Ovary (tissue), 9 donors: ENCODE data around the gene SPPL3. TPM values are rescaled to one million over a fixed set of nuclear protein-coding genes. Genes with fewer than 3 reads are reported as not detected.

Source experiments
- DNase-seq, 5 donors: peaks; one replicate each; pipeline ENCODE4 v3.0.0-alpha.2; 2019 to 2020
- H3K27ac ChIP-seq, 2 donors: fragments of 200-600 bp; one replicate each; pipeline versions ENCODE4 v1.5.1 to v1.8.0; 2019 to 2022
- H3K27me3 ChIP-seq: fragments of 200-600 bp; one replicate; pipeline ENCODE4 v1.8.0; 2022
- H3K36me3 ChIP-seq: fragments of 200-600 bp; sonication (generic); one replicate; pipeline ENCODE4 v1.5.1; 2019
- H3K4me1 ChIP-seq: one replicate; pipeline ENCODE4 v1.8.1; 2013; ENCODE audit warnings: mild to moderate bottlenecking, moderate library complexity; ENCODE audit not compliant: insufficient read depth
- H3K4me3 ChIP-seq: fragments of 200-600 bp; sonication (generic); one replicate; pipeline ENCODE4 v1.5.1; 2017
- H3K9me3 ChIP-seq, 2 donors: fragments of 200-600 bp in 1 of 2; sonication (generic) in 1 of 2; one replicate each; pipeline versions ENCODE4 v1.5.1 to v1.8.1; 2013 to 2019; ENCODE audit warnings: mild to moderate bottlenecking in 1 of 2, moderate library complexity in 1 of 2
- CTCF ChIP-seq, 3 donors: fragments of 450-650 bp in 2 of 3; fragments of 200-600 bp in 1 of 3; IDR thresholded peaks; one replicate each; pipeline versions ENCODE4 v1.5.1 to v1.8.0; 2016 to 2022; ENCODE audit warnings: antibody characterized with exemption in 3 of 3, mild to moderate bottlenecking in 1 of 3
- EP300 ChIP-seq: sonication (generic); formaldehyde crosslinking; IDR thresholded peaks from one replicate; pipeline ENCODE4 v1.6.1; 2017; ENCODE audit warnings: antibody characterized with exemption
- POLR2A ChIP-seq: fragments of 450-650 bp; IDR thresholded peaks from one replicate; pipeline ENCODE4 v1.6.1; 2017; ENCODE audit warnings: antibody characterized with exemption, mild to moderate bottlenecking, moderate library complexity
- WGBS, 3 donors: extraction: QIAGEN DNeasy Blood & Tissue Kit in 1 of 3; methylation state at CpG; one replicate each; pipeline versions ENCODE4 v1.1.5 to v1.1.7; 2013 to 2017; 5-methylcytosine and 5-hydroxymethylcytosine counted together
- intact Hi-C, 4 donors: fragments of 100-400 bp; cut with DNase I; formaldehyde crosslinking; loops; one replicate each; pipeline versions ENCODE4 v1.11.0 to v1.15.1; 2022 to 2023
- polyA plus RNA-seq, 2 donors: library from polyadenylated mRNA; stranded (reverse); fragments of 200-250 nt in 1 of 2; fragments of 350-450 nt in 1 of 2; fragmentation: Illumina TruSeq in 1 of 2; extraction: RNeasy Lipid Tissue Mini Kit (QIAGEN cat#74804) in 1 of 2; gene quantifications; one replicate each; pipeline ENCODE4 v1.2.3, GENCODE V29; 2013 to 2014
- total RNA-seq, 7 donors: library from RNA; depleted of rRNA in 2 of 7; stranded (reverse); fragments of >200 nt in 2 of 7; fragmentation: NEBNext Ultra II Directional in 3 of 7; extraction: Animal tissue kit (Norgen Biotek cat#: 25700) in 3 of 7; gene quantifications; one replicate each; pipeline versions ENCODE4 v1.1.0 to v1.2.4, GENCODE V29; 2016 to 2023
- donor health status: DM: no; HTN: no; CAD: no; lungs with moderate emphysema.
- donor health status: DM: no; HTN: no; CAD: no.
- donor health status: Bipolar disorder and iron deficiency.
- donor health status: DM: yes; HTN: yes; CAD: no.
- donor health status: DM: no; HTN: no; CAD: no.
- donor health status: DM: yes; HTN: yes; CAD: no.

The SPPL3 gene
- total and polyA plus RNA-seq, 9 donors = 24.2 to 87.4 (median 51.9) TPM

- peaks cover 8% of the 10 kb centered on the region for H3K4me1 ChIP-seq
- 84 to 94% (median 90%) methylated on average over 5 of the region's 5 CpGs for WGBS, 3 donors
Measured at GRCh38 chr12:120874547-120875245, 29.5 kb downstream of the SPPL3 start.

DNA sequence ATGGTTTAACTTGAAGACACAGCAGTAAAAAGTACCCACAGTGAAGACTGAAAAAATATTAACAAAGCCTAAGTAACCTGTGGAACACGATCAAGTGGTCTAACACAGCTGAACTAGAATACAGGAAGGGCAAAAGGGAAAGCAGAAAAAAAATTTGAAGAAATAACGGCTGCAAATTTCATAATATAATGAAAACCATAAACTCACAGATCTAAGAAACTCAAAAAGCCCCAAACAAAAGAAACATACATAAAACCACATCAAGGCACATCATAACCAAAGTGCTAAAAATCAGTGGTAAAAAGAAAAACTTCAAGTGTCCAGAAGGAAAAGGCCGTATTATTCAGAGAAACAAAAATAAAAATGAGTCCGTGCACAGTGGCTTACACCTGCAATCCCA is 30.9 kb downstream of the SPPL3 start:
- no peak overlapping the region for H3K27ac ChIP-seq
- no peak for DNase-seq
- H3K4me3 ChIP-seq = no peak overlapping the region
- TF ChIP-seq POLR2A (no peak), EP300 (no peak), CTCF (IDR thresholded peaks at IDR 0.05) (no peak)
- no peaks in the 10 kb centered on the region for H3K36me3 ChIP-seq
- H3K27me3 ChIP-seq = no peaks in the 10 kb centered on the region
- peaks cover 8% of the 10 kb centered on the region for H3K4me1 ChIP-seq
- intact Hi-C loops = no loop called here
- no peaks in the 10 kb centered on the region for H3K9me3 ChIP-seq
- 68 to 81% (median 73%) methylated on average over 4 of the region's 4 CpGs for WGBS, 3 donors

More at GRCh38 chr12:120874547-120875245, 29.5 kb downstream of the SPPL3 start:
- no peaks in the 10 kb centered on the region for H3K27me3 ChIP-seq
- H3K4me3 ChIP-seq = no peak overlapping the region
- intact Hi-C loops = no loop called here
- H3K9me3 ChIP-seq = no peaks in the 10 kb centered on the region
- no peak for DNase-seq
- TF ChIP-seq CTCF (IDR thresholded peaks at IDR 0.05) (no peak), POLR2A (no peak), EP300 (no peak)
- H3K27ac ChIP-seq = no peak overlapping the region
- no peaks in the 10 kb centered on the region for H3K36me3 ChIP-seq

- no peak overlapping the region for H3K27ac ChIP-seq
- no peak for DNase-seq
- H3K36me3 ChIP-seq = no peaks in the 10 kb centered on the region
- intact Hi-C loops = no loop called here
- H3K9me3 ChIP-seq = no peaks in the 10 kb centered on the region
- 16 to 29% (median 18%) methylated on average over 5 of the region's 5 CpGs for WGBS, 3 donors
- H3K27me3 ChIP-seq = no peaks in the 10 kb centered on the region
- TF ChIP-seq CTCF (IDR thresholded peaks at IDR 0.05) = no peak
- no peak for TF ChIP-seq POLR2A
- TF ChIP-seq EP300 = no peak
- H3K4me1 ChIP-seq = peaks cover 8% of the 10 kb centered on the region
- H3K4me3 ChIP-seq = no peak overlapping the region
Measured at GRCh38 chr12:120872487-120872886, 31.7 kb downstream of the SPPL3 start.

GRCh38 chr12:120870415-120870814 is 33.7 kb downstream of the SPPL3 start:
- no peak for DNase-seq
- H3K4me3 ChIP-seq = no peak overlapping the region
- H3K9me3 ChIP-seq = no peaks in the 10 kb centered on the region
- no peak overlapping the region for H3K27ac ChIP-seq
- no peaks in the 10 kb centered on the region for H3K36me3 ChIP-seq
- peaks cover 9% of the 10 kb centered on the region for H3K4me1 ChIP-seq
- TF ChIP-seq CTCF (IDR thresholded peaks at IDR 0.05) = no peak
- no peak for TF ChIP-seq POLR2A
- no peak for TF ChIP-seq EP300
- intact Hi-C loops = no loop called here
- 88 to 100% (median 92%) methylated on average over 1 of the region's 1 CpG for WGBS, 3 donors
- no peaks in the 10 kb centered on the region for H3K27me3 ChIP-seq
